NAMALWA (cell line): ENCODE data around the gene LACRT.

Experiments used
- DNase-seq: peaks from one replicate; pipeline ENCODE4 v3.0.0-alpha.2; 2015; ENCODE audit warnings: low spot score

Gene LACRT

GRCh38 chr12:54601841-54602240 is 32.9 kb downstream of the LACRT start:
- peak; percentile 34 for DNase-seq

- DNase-seq, result no peak
Measured at GRCh38 chr12:54598970-54599369, 35.7 kb downstream of the LACRT start.

GRCh38 chr12:54596526-54596946 is 38.2 kb downstream of the LACRT start:
- peak; percentile 73 for DNase-seq

- DNase-seq, result no peak
Measured at GRCh38 chr12:54595471-54595870, 39.2 kb downstream of the LACRT start.

GRCh38 chr12:54593725-54594124 is 41.0 kb downstream of the LACRT start:
- no peak for DNase-seq

- DNase-seq, result no peak
Measured at GRCh38 chr12:54593135-54593534, 41.6 kb downstream of the LACRT start.

- DNase-seq, result no peak
Measured at GRCh38 chr12:54592316-54592715, 42.4 kb downstream of the LACRT start.

GRCh38 chr12:54590978-54591591 is 43.6 kb downstream of the LACRT start:
- DNase-seq, result no peak

GRCh38 chr12:54589964-54590363 is 44.7 kb downstream of the LACRT start:
- DNase-seq, result no peak

- no peak for DNase-seq
Measured at GRCh38 chr12:54588890-54589267, 45.8 kb downstream of the LACRT start.

- no peak for DNase-seq
Measured at GRCh38 chr12:54588110-54588889, 46.4 kb downstream of the LACRT start, which contains the start of gene PPP1R1A. Gene PPP1R1A (minus strand): TSS chr12:54588659. CDS start chr12:54588488, 171 bp downstream.

- no peak for DNase-seq
Measured at GRCh38 chr12:54587315-54587873, 47.3 kb downstream of the LACRT start.

- DNase-seq, result no peak
Measured at GRCh38 chr12:54586620-54587019, 48.1 kb downstream of the LACRT start.

- no peak for DNase-seq
Measured at GRCh38 chr12:54585243-54585642, 49.5 kb downstream of the LACRT start.

- no peak for DNase-seq
Measured at GRCh38 chr12:54584128-54584527, 50.6 kb downstream of the LACRT start.

- DNase-seq, result no peak
Measured at GRCh38 chr12:54583726-54584125, 51.0 kb downstream of the LACRT start.

- no peak for DNase-seq
Measured at GRCh38 chr12:54581412-54581811, 53.3 kb downstream of the LACRT start.
